Stimulated activated CD8-positive, alpha-beta memory T cell treated with anti-CD3 and anti-CD28 coated beads, Interleukin-2, amount 100 ng/mL, for 48 hours (primary cell): Measurements from ENCODE around the gene ETV1.

Source experiments
- DNase-seq, 2 donors: peaks; one replicate each; pipeline ENCODE4 v3.0.0-alpha.2; 2020; ENCODE audit warnings: low read depth in 2 of 2

Gene ETV1

DNA sequence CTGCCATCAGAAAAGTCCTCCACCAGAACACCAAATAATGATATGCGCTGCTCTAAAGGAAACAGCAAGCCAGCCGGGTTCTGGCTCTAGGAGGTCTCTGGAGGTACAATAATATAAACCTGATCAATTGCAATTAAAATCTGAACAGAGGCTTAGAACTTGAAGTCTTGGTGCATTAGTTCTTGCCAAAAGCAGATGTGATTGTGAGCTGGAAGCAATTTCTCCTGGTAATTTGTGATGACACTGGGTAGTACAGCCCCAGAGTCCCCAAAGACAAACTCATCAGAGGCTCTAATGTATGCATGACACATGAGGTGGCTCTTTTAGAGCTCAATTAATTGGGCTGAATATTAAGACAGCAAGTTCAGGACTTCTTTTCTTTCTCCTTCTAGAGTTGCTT lies 3.3 kb downstream of the ETV1 start:
- no peak for DNase-seq

DNA sequence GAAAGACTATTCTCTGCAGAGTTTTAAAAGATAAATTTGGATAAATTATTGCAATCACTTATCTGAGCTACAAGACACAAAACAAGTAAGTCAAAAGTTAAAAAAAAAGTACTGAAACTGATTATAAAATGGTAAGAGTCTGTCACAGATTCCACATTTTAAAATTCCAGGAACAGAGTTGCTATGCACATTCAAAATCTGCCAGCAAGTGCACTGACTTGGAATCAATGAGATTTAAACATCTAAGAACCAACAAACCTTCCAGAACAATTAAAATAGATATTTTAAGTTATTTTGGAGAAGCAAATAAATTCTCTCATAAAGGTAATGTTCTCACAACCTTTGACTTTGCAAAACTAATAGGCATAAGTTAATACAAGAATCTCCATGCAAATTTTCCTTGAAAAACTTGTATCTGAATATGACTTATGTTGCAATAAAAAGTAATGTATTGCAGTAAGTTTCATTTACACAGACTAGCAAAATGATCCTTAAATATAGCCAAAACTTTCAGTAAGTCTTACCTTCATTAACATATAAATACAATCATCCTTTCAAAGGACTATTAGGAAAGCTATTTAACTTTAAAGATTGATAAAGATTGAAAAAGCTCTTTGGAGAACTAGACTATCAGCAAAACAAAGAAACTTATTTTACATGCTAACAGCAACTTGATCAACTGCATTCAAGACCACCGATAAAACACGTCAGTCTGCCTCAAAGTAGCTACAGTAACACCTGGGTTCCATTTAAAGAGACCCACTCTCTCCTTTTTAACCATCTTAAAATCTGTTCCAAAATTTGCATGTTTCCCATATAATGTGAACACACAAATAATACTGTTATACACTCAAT lies 4.4 kb downstream of the ETV1 start:
- DNase-seq, result no peak

DNA sequence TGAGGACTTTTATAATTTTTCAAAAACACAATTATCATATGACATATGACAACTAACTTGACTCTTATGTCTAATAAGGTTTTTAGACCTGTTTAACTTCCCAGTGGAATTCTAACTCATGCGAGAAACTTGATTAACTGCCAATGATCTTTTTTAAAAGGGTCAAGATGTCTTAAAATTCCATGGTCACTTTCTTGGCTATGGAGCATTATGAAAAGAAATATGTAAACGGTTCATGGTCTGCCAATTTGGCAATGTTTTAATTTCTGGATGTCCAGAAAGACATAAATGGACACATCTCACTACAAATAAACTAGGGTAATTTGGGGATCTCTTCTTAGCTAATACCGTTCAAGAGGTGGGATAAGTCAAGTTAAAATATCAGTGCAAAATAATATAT lies 5.4 kb downstream of the ETV1 start:
- DNase-seq, result no peak

DNA sequence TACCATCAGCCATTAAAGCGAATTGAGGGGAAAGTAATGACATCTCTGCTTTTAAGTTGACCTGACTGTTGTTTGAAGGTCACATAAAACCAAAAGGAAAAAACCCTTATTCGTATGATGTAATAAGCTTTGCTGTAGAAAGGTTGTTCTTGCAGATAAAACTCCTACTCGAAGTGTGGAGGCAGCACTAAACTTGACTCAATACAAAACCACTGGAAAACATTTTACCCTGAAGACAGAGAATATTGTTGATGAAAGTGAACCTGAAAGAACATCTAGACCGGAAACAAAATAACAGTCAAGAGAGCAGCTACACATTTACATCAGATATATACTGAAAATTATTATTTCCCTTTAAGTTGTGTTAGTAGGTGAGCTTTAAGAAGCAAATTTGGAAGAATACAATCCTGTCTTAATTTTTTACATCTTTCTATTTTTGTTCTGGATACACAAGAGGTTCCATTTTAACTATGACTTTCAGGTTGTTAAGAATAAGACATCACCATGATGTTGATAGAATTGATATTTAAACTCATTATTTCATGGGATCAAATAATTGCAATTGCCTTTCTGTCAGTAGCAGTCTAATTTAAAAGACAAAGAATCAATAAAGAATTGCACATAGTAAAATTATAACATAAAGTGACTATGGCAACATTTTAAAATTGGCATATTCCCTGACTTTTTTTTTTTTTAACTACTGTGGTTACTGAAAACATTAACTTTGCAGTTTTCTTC lies 6.4 kb downstream of the ETV1 start:
- DNase-seq, result no peak

DNA sequence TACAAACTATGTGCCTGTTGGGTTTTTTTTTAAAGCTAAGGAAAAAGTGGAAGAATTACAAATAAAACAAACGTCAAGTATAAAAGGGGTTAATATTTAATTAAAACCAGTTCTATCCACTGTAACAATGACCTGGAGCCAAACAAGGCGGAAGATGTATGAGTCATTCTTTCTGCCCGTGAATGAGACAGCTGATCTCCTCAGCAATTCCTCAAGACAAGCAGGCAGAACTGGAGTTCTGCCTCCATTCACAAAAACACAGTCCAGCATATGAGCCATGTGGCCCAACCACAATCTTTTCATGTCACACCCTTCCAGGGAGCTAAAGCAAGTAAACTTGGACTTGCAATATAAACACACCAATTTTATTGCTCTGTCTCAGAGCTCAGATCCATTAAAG lies 8.4 kb downstream of the ETV1 start:
- DNase-seq, result no peak

DNA sequence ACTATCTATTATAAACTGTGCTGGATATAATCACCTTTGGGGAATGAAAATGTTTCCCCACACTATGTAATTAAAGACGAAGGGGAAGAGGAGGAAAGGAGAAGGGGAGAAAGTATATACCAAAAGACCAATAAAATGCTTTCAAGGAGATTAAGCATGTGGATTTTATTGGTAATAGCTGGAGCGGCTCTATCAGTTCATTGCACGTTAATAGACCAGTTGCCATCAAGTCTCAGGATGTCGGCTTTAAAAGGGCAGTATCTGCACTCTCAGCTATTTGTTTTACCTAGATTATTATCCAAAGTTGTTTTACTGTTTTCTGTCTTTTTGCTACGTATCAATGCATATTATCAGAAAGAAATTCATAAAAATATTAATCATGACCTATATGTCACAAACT lies 9.0 kb downstream of the ETV1 start:
- no peak for DNase-seq

DNA sequence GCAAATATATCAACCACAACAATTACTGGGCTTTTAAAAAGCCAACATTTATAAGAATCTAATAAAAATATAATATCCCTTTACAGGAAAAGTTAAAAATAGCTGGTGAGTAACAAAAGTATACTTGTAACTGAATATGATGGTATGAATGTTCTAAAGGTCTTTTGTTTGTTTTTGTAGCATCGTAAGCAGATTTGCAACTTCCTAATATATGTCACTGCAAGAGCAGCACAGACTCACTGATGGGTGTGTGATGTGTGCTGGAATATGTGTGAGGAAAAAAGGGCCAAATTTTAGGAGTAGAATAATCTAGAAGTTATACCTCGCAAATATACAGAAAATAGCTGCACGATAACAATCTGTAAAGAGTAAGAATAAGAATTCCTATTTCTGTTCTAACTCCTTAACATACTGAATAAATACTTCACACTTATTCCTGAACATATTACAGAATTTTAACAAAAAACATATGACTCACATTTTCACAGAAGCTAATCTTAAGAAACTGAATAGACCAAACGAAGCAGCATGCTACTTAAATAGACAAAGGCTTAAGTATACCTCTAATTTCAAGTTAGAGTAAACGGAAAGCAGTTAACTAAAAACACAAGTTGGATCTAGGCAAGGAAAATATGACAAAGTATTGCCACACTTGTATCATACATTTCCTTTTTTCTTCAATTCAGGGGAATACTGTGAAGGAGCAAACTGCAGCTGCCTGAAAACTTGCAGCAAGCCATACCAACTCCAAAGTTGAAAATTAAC lies 9.6 kb downstream of the ETV1 start:
- DNase-seq, result no peak

DNA sequence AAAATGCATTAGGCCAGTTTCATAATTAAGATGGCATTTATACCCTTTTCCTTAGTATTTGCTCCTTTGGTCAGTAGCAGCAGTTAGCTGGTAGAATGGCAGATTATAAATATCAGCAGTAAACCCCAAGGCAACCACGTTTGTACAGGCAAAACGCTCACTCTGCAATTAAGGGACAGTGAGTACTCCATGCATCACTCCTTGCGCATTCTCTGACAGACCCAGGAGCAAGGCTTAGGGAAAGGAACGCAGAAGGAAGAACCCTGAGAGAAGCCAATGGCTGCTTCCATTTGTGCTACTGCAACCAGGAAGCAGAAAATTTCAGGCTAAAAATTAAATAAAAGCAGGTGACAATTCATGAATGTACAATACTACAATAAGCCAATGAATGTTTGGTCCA lies 12.9 kb downstream of the ETV1 start:
- no peak for DNase-seq

DNA sequence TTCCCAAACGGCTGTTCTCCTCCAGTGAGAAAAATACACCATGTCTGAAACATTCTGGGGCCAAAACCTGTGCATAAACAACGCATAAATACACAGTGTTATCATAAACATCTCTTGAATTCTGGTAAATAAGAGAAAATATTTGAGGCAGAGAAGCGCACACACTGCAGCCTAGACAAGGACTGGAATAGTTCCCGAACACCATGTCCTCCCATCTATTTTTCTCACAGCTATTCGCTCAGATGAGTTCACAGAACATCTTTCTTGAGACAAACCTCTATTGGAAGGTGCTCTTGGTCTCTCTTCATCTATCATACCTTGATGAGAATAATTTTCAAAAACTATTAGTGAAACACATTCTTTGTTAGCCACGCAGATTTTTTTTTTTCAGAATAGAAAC lies 24.4 kb downstream of the ETV1 start:
- no peak for DNase-seq

DNA sequence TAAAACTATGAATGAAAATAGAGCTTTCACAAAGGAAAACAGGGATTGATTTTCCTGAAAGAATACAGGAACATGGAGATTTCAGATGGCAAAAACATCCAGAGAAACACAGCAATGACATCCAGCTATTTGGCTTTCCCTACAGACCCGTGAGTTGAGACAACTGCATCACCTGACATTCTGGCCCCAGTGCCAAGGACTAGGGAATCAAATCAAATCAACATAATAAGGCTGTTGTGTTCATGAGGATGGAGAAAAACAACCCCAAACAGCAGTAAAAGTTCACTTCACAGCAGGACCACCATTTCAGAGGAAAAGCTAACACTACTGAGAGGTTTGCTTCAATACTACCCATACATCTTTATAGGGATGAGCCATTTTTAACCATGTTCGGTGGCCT lies 25.5 kb downstream of the ETV1 start:
- no peak for DNase-seq

DNA sequence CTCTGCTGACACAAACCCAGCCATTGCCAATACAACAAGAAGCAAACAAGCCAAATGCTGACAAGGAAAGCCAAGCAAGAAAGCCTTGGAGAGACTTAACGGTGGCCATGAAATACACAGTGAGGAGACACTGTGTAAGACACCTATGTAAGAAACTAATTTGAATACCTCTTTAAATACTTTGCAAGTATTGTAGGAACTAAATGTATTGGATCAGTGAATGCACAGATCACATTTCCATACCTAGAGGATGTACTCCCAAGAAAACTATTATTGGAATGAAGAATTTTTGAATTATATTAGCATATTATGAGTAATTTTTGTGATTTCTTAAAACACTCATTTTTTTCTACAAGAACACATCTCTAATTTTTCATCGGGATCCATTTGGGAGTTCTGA lies 34.0 kb downstream of the ETV1 start:
- DNase-seq, result no peak

DNA sequence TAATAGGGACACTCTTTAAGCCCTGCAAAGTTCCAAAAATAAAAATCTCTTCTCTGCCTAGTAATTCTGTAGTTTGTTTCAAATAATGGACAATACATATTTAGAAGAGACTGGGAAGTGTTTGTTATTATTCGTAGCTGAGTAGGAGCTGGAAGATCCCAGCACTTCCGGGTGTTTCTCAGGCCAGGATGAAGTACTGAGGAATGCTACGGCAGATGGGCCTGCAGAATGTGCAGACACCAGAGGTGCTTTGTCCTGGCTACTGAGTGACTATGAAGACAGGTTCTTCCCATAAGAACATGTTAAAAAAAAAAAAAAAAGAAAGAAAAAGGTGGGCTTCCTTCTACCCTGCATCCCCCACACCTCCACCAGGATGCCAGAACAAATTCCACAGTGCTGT lies 36.1 kb downstream of the ETV1 start:
- DNase-seq, result no peak

DNA sequence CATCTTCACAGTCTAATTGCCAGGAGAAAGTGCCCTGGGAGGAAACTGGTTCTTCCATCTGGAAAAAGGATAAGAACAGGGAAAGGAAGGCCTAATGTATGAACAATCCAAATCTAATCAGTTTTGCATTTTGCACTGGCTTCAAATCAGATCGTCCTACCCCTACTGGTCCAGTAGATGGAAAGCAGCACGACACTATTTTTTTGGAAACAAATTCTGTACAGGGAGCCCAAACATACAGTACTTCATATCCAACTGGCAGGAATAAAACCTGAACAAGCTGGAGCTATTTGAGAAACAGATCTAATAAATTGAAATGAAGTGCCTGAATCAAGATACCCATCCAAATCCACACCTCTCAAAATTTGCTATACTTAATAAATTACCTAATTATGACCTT lies 36.5 kb downstream of the ETV1 start:
- no peak for DNase-seq

DNA sequence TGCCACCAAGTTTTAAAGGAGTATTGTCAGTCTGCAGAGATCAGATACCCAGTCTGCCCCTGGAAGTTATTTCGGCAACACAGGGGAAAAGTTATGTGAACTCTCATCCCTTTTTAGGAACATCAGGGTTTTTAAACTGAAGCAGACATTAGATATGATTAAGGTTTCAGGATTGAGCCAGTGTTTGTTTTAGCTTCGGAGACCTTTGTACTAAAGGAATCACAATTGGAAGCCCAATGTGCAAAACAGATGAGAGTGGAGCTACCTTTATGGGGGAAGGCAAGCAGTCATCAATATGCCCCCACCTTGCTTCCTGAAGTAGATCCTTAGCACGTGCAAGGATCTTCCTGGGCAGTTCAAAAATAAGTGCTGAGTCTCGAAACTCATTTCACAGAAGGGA lies 39.5 kb downstream of the ETV1 start:
- DNase-seq, result no peak

DNA sequence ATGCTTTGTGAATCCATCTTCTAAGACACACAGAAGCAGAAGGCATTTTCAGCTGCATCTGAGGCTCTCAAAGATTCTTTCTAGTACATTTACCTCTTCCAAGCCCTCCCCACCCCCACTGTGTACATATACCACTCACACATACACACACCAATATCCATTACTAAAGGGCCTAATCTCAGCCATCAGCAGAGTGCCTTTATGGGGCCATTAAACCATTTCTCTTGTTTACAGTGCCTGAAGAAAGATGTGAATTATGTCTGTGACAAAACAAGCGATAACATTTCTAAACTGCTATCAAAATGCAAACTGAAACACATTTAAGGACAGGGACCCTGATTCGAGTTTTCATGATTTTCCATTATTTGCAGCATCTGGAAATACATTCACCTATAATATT lies 40.0 kb downstream of the ETV1 start:
- DNase-seq, result no peak

DNA sequence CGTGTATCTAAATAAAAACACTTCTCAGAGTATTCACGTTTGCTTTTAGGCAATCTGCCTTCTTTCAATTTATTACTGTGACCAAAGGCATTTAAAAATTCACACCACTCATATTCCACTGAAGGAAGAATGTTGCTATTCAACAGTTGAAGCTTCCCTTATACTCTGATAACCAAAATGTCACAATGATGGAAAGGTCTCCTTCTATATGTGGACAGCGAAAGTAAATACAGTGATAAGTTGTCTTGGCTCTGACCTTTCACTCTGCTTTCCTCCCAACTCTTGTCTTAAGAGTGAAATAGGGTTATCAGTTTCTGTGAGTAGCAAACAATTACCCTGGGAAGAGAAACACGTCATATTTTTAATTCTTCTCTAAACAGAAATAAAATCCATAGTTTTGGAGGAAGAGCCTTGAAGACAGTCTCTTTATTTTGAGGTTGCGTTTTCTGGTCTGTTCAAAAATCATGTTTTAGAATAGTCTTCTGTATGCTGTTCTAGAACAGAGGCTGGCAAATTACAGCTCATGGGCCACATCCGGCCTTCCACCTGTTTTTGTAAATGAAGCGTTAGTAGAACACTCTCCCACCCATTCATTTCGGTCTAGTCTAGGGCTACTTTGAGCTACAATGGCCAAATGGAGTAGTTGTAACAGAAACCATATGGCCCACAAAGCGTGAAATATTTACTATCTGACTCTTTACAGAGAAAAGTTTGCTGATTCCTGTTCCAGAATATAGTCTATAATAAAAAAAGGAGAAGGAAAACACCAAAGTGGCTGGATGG lies 41.3 kb downstream of the ETV1 start:
- no peak for DNase-seq

DNA sequence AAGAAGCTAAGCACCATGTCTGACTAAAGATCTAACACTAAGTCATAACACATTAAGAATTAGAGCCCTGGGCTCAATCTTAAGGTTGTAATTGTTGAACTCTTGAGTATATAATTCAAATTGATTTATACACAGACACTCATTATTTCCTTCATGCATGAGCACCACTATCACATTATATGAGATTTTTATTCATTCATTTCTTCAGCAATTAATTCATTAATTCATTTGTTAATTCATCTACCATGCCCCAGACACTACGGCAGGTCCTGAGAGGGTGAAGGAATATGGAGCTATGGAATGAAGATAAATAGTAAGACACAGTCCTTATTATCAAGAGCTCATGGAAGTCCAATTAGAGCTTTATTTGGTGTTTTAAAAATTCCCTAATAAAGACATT lies 41.9 kb downstream of the ETV1 start:
- DNase-seq, result no peak

DNA sequence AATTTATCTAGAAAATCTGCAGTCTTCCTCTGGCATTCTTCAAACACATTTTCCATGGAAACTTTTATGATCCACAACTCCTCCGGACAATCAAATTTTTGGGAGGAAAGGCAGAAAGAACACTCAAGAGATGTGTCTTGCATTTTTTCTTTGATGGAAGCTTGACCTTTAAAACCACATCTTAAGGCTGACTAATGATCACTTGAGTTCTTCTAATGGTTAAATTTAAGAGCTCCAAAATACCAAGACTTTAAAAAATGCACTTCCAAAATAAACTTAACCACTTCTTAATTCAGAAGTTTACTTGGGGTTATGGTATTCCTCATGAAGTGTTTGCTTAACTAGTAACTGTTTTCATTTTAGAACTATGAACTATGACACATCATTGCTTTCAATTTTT lies 43.3 kb downstream of the ETV1 start:
- no peak for DNase-seq

DNA sequence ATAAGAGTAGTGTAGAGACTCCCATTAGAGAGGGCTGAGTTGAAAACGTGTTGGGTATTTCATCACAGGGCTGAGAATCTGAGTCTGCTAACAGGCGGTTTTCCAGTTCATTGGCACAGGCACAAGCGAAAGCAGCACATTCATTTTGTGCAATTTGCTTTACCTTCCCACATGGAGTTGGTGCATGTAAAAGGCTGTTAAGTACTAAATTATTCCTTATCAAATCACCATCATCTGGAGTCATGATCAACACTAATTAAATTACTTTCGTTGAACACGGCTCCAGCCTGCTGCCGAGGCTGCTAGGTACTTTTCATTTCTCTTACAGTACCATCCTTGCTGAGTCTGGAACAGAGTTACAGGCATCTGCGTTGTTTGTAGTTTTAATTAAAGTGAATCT lies 43.8 kb downstream of the ETV1 start:
- DNase-seq, result no peak

DNA sequence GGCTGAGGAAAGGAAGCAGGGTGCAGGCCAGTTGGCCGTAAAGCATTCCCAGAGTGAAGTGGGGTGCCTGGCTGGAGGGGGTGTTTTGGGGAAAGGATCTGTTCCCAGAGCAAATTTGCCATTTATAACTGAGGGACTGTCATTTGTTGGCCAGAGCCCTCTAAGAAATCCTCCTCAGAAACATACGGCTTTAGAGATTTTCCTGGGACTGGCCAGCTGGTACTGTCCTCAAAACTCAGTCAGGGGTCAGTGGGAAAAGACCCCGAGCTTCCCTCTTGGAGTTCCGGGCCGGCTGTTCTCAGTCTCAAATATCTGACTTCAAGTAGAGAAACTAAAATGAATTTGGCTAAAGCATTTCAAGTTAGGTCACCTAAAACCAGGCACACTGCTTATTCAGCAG lies 55.9 kb downstream of the ETV1 start:
- no peak for DNase-seq

DNA sequence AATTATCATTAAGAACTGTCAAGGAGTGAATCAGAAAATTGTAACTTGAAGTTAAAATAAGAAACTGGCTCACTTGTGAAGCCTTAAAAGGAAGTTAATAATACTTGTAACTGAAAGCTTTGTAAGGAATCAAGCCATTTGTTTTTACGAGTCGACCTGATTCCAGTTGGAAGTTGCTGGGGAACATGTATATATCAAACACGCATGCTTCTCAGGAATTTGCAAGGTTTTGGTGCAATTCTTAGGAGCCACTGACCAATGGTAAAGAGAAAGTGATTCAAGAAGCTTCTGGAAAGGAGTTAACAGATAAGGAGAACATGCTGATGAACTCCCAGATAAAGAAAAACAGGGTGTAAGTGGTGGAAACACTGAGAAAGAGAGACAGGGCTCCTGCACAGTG lies 56.4 kb downstream of the ETV1 start:
- no peak for DNase-seq

DNA sequence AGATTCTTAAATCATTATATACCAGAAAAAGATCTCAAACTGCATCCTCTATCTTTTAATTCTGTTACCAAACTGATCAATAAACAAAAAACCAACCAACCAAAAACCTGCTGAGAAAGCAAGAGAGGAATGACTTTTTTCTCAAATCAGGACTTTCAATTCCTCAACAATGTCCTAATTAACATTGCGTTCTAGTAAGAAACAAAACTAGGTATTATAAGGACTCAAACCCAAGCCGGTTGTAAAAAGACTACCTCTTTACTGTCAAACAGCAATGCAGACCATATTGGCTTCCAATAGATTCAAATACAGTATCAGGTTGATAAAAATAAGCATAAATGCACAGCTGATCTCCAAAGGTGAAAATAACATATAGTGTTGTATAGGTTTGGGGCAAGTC lies 57.3 kb downstream of the ETV1 start:
- DNase-seq, result no peak
